DOHH2 (cell line): ENCODE results near the gene TACC2.

Source experiments
- H3F3A ChIP-seq: fragments of 200-600 bp; sonication (generic), shearing (Covaris generic); 2 replicates; pipeline ENCODE4 v1.6.0; 2016; ENCODE audit warnings: antibody characterized with exemption, mild to moderate bottlenecking; ENCODE audit not compliant: control insufficient read depth, insufficient read depth
- H3K27ac ChIP-seq: fragments of 200-600 bp; sonication (generic); 2 replicates; pipeline ENCODE4 v1.5.1; 2014; ENCODE audit warnings: low read depth, mild to moderate bottlenecking, low read length, moderate library complexity
- H3K27me3 ChIP-seq: fragments of 200-600 bp; sonication (generic); 2 replicates; pipeline ENCODE4 v1.6.1; 2014; ENCODE audit warnings: mild to moderate bottlenecking, low read length, mixed read lengths; ENCODE audit not compliant: control insufficient read depth
- H3K36me3 ChIP-seq: fragments of 200-600 bp; sonication (generic); 2 replicates; pipeline ENCODE4 v1.6.1; 2014; ENCODE audit warnings: mild to moderate bottlenecking, low read length, moderate library complexity, mixed read lengths; ENCODE audit not compliant: control insufficient read depth
- H3K4me1 ChIP-seq: fragments of 200-600 bp; sonication (generic); 2 replicates; pipeline ENCODE4 v1.6.1; 2014; ENCODE audit warnings: mild to moderate bottlenecking, low read length, mixed read lengths; ENCODE audit not compliant: control insufficient read depth
- H3K4me2 ChIP-seq: fragments of 200-600 bp; sonication (generic); 2 replicates; pipeline ENCODE4 v1.6.0; 2014; ENCODE audit warnings: mild to moderate bottlenecking, low read length, moderate library complexity
- H3K4me3 ChIP-seq: fragments of 200-600 bp; sonication (generic); 2 replicates; pipeline ENCODE4 v1.5.1; 2014; ENCODE audit warnings: mild to moderate bottlenecking, low read length, mixed read lengths
- H3K79me2 ChIP-seq: fragments of 200-600 bp; sonication (generic); 2 replicates; pipeline ENCODE4 v1.6.1; 2014; ENCODE audit warnings: mild to moderate bottlenecking, low read length, mixed read lengths; ENCODE audit not compliant: control insufficient read depth
- H3K9me2 ChIP-seq: fragments of 200-600 bp; sonication (generic); replicated peaks from 2 replicates; pipeline ENCODE4 v1.6.1; 2014; ENCODE audit warnings: mild to moderate bottlenecking, low read length, mixed read lengths; ENCODE audit not compliant: control insufficient read depth
- H3K9me3 ChIP-seq: fragments of 200-600 bp; sonication (generic); 2 replicates; pipeline ENCODE4 v1.6.1; 2014; ENCODE audit warnings: antibody characterized with exemption, low read length, mixed read lengths; ENCODE audit not compliant: control insufficient read depth, insufficient read depth
- H4K20me1 ChIP-seq: fragments of 200-600 bp; sonication (generic); 2 replicates; pipeline ENCODE4 v1.6.0; 2014; ENCODE audit warnings: low read depth, mild to moderate bottlenecking, antibody characterized with exemption, low read length, moderate library complexity; ENCODE audit not compliant: control insufficient read depth, insufficient read depth
- EZH2phosphoT487 ChIP-seq: fragments of 200-600 bp; sonication (generic); IDR thresholded peaks from 2 replicates; pipeline ENCODE4 v1.6.1; 2017; ENCODE audit warnings: borderline replicate concordance, mild to moderate bottlenecking, antibody characterized with exemption, low read length, moderate library complexity, mixed read lengths
- TF ChIP-seq, protein P1 (sequence below): fragments of 200-600 bp; sonication (generic); IDR thresholded peaks from one replicate; pipeline ENCODE4 v1.5.1; 2014; ENCODE audit warnings: antibody characterized with exemption, mild to moderate bottlenecking, low read depth, low read length; ENCODE audit not compliant: poor library complexity, severe bottlenecking

Gene TACC2

GRCh38 chr10:122127943-122128342 lies 139.0 kb downstream of the TACC2 start:
- no peaks in the 10 kb centered on the region for H3K27me3 ChIP-seq
- H3K4me3 ChIP-seq: no peak overlapping the region
- no peak overlapping the region for H3K27ac ChIP-seq
- H3K4me2 ChIP-seq: no peak overlapping the region
- no peaks in the 10 kb centered on the region for H3K79me2 ChIP-seq
- H3K36me3 ChIP-seq: no peaks in the 10 kb centered on the region
- H3K9me2 ChIP-seq: no peaks in the 10 kb centered on the region
- H4K20me1 ChIP-seq: no peaks in the 10 kb centered on the region
- no peak for TF ChIP-seq EZH2phosphoT487
- TF ChIP-seq, protein P1, sequence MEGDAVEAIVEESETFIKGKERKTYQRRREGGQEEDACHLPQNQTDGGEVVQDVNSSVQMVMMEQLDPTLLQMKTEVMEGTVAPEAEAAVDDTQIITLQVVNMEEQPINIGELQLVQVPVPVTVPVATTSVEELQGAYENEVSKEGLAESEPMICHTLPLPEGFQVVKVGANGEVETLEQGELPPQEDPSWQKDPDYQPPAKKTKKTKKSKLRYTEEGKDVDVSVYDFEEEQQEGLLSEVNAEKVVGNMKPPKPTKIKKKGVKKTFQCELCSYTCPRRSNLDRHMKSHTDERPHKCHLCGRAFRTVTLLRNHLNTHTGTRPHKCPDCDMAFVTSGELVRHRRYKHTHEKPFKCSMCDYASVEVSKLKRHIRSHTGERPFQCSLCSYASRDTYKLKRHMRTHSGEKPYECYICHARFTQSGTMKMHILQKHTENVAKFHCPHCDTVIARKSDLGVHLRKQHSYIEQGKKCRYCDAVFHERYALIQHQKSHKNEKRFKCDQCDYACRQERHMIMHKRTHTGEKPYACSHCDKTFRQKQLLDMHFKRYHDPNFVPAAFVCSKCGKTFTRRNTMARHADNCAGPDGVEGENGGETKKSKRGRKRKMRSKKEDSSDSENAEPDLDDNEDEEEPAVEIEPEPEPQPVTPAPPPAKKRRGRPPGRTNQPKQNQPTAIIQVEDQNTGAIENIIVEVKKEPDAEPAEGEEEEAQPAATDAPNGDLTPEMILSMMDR: no peak
- no peaks in the 10 kb centered on the region for H3K4me1 ChIP-seq
- H3F3A ChIP-seq: no peaks in the 10 kb centered on the region
- no peaks in the 10 kb centered on the region for H3K9me3 ChIP-seq

GRCh38 chr10:122128357-122128756 lies 139.4 kb downstream of the TACC2 start:
- no peak overlapping the region for H3K27ac ChIP-seq
- no peaks in the 10 kb centered on the region for H3K4me1 ChIP-seq
- H3K79me2 ChIP-seq: no peaks in the 10 kb centered on the region
- no peaks in the 10 kb centered on the region for H3K36me3 ChIP-seq
- TF ChIP-seq, protein P1: no peak
- no peak for TF ChIP-seq EZH2phosphoT487
- H3F3A ChIP-seq: no peaks in the 10 kb centered on the region
- no peak overlapping the region for H3K4me3 ChIP-seq
- H3K27me3 ChIP-seq: no peaks in the 10 kb centered on the region
- no peaks in the 10 kb centered on the region for H4K20me1 ChIP-seq
- no peaks in the 10 kb centered on the region for H3K9me2 ChIP-seq
- H3K4me2 ChIP-seq: no peak overlapping the region
- H3K9me3 ChIP-seq: no peaks in the 10 kb centered on the region

GRCh38 chr10:122130474-122131110 lies 141.6 kb downstream of the TACC2 start:
- no peaks in the 10 kb centered on the region for H3K27me3 ChIP-seq
- H4K20me1 ChIP-seq: no peaks in the 10 kb centered on the region
- no peak for TF ChIP-seq EZH2phosphoT487
- TF ChIP-seq, protein P1: no peak
- no peak overlapping the region for H3K4me2 ChIP-seq
- no peaks in the 10 kb centered on the region for H3K9me3 ChIP-seq
- H3K79me2 ChIP-seq: no peaks in the 10 kb centered on the region
- no peaks in the 10 kb centered on the region for H3K4me1 ChIP-seq
- no peaks in the 10 kb centered on the region for H3K36me3 ChIP-seq
- H3K9me2 ChIP-seq: no peaks in the 10 kb centered on the region
- H3K27ac ChIP-seq: no peak overlapping the region
- H3F3A ChIP-seq: no peaks in the 10 kb centered on the region
- H3K4me3 ChIP-seq: no peak overlapping the region
